Renal cortical epithelial cell (primary cell): ENCODE data around the gene MYH9. TPM values are rescaled to one million over a fixed set of nuclear protein-coding genes. Genes with fewer than 3 reads are reported as not detected.

ENCODE experiments used
- DNase-seq: peaks from one replicate; pipeline ENCODE4 v3.0.0-alpha.2; 2011; ENCODE audit warnings: low read depth
- total RNA-seq: library from RNA; depleted of rRNA; stranded (reverse); fragments of >200 nt; gene quantifications from 2 replicates; pipeline ENCODE4 v1.2.3, GENCODE V29; 2014

Gene MYH9
- total RNA-seq, 1 donor from 2014 or later, result 1,268 TPM

GRCh38 chr22:36249160-36249559 lies 138.6 kb downstream of the MYH9 start:
- DNase-seq, result peak; percentile 30

- no peak for DNase-seq
Observed at GRCh38 chr22:36247955-36248354, 139.8 kb downstream of the MYH9 start.

GRCh38 chr22:36246718-36247117 lies 141.0 kb downstream of the MYH9 start:
- DNase-seq, result no peak

- no peak for DNase-seq
Observed at GRCh38 chr22:36245805-36246356, 141.9 kb downstream of the MYH9 start.

- DNase-seq, result peak; percentile 48
Observed at GRCh38 chr22:36244522-36245391, 143.0 kb downstream of the MYH9 start.

- DNase-seq, result no peak
Observed at GRCh38 chr22:36243986-36244385, 143.8 kb downstream of the MYH9 start.

GRCh38 chr22:36239401-36240171 lies 148.2 kb downstream of the MYH9 start, which contains the start of gene APOL2:
Gene APOL2, minus strand, starts transcription at chr22:36239527. Its CDS starts 6,365 bp downstream, at chr22:36233162.
- DNase-seq, result peak; percentile 91

GRCh38 chr22:36239150-36239400 lies 148.7 kb downstream of the MYH9 start:
- no peak for DNase-seq

GRCh38 chr22:36238373-36239149 lies 149.2 kb downstream of the MYH9 start:
- no peak for DNase-seq

- peak; percentile 30 for DNase-seq
Observed at GRCh38 chr22:36237462-36238372, 150.1 kb downstream of the MYH9 start.

GRCh38 chr22:36236388-36237319 lies 151.1 kb downstream of the MYH9 start:
- no peak for DNase-seq

GRCh38 chr22:36235585-36235984 lies 152.2 kb downstream of the MYH9 start:
- no peak for DNase-seq

GRCh38 chr22:36234919-36235318 lies 152.8 kb downstream of the MYH9 start:
- DNase-seq, result no peak

- no peak for DNase-seq
Observed at GRCh38 chr22:36234213-36234612, 153.6 kb downstream of the MYH9 start.

- DNase-seq, result no peak
Observed at GRCh38 chr22:36233796-36234195, 154.0 kb downstream of the MYH9 start.

GRCh38 chr22:36232715-36233401 lies 154.9 kb downstream of the MYH9 start:
- no peak for DNase-seq
